Ovary (tissue), 9 donors: ENCODE data around the gene HTRA3. TPM values are rescaled to one million over a fixed set of nuclear protein-coding genes. Genes with fewer than 3 reads are reported as not detected.

Experiments
- DNase-seq, 5 donors: peaks; one replicate each; pipeline ENCODE4 v3.0.0-alpha.2; 2019 to 2020
- H3K27ac ChIP-seq, 2 donors: fragments of 200-600 bp; one replicate each; pipeline versions ENCODE4 v1.5.1 to v1.8.0; 2019 to 2022
- H3K27me3 ChIP-seq: fragments of 200-600 bp; one replicate; pipeline ENCODE4 v1.8.0; 2022
- H3K36me3 ChIP-seq: fragments of 200-600 bp; sonication (generic); one replicate; pipeline ENCODE4 v1.5.1; 2019
- H3K4me1 ChIP-seq: one replicate; pipeline ENCODE4 v1.8.1; 2013; ENCODE audit warnings: mild to moderate bottlenecking, moderate library complexity; ENCODE audit not compliant: insufficient read depth
- H3K4me3 ChIP-seq: fragments of 200-600 bp; sonication (generic); one replicate; pipeline ENCODE4 v1.5.1; 2017
- H3K9me3 ChIP-seq, 2 donors: fragments of 200-600 bp in 1 of 2; sonication (generic) in 1 of 2; one replicate each; pipeline versions ENCODE4 v1.5.1 to v1.8.1; 2013 to 2019; ENCODE audit warnings: mild to moderate bottlenecking in 1 of 2, moderate library complexity in 1 of 2
- EP300 ChIP-seq: sonication (generic); formaldehyde crosslinking; IDR thresholded peaks from one replicate; pipeline ENCODE4 v1.6.1; 2017; ENCODE audit warnings: antibody characterized with exemption
- POLR2A ChIP-seq: fragments of 450-650 bp; IDR thresholded peaks from one replicate; pipeline ENCODE4 v1.6.1; 2017; ENCODE audit warnings: antibody characterized with exemption, mild to moderate bottlenecking, moderate library complexity
- WGBS, 3 donors: extraction: QIAGEN DNeasy Blood & Tissue Kit in 1 of 3; methylation state at CpG; one replicate each; pipeline versions ENCODE4 v1.1.5 to v1.1.7; 2013 to 2017; 5-methylcytosine and 5-hydroxymethylcytosine counted together
- intact Hi-C, 4 donors: fragments of 100-400 bp; cut with DNase I; formaldehyde crosslinking; loops; one replicate each; pipeline versions ENCODE4 v1.11.0 to v1.15.1; 2022 to 2023
- polyA plus RNA-seq, 2 donors: library from polyadenylated mRNA; stranded (reverse); fragments of 200-250 nt in 1 of 2; fragments of 350-450 nt in 1 of 2; fragmentation: Illumina TruSeq in 1 of 2; extraction: RNeasy Lipid Tissue Mini Kit (QIAGEN cat#74804) in 1 of 2; gene quantifications; one replicate each; pipeline ENCODE4 v1.2.3, GENCODE V29; 2013 to 2014
- total RNA-seq, 7 donors: library from RNA; depleted of rRNA in 2 of 7; stranded (reverse); fragments of >200 nt in 2 of 7; fragmentation: NEBNext Ultra II Directional in 3 of 7; extraction: Animal tissue kit (Norgen Biotek cat#: 25700) in 3 of 7; gene quantifications; one replicate each; pipeline versions ENCODE4 v1.1.0 to v1.2.4, GENCODE V29; 2016 to 2023
- TF ChIP-seq, protein P1 (sequence below), 3 donors: fragments of 450-650 bp in 2 of 3; fragments of 200-600 bp in 1 of 3; IDR thresholded peaks; one replicate each; pipeline versions ENCODE4 v1.5.1 to v1.8.0; 2016 to 2022; ENCODE audit warnings: antibody characterized with exemption in 3 of 3, mild to moderate bottlenecking in 1 of 3
- donor health status: DM: no; HTN: no; CAD: no; lungs with moderate emphysema.
- donor health status: DM: no; HTN: no; CAD: no.
- donor health status: Bipolar disorder and iron deficiency.
- donor health status: DM: yes; HTN: yes; CAD: no.
- donor health status: DM: no; HTN: no; CAD: no.
- donor health status: DM: yes; HTN: yes; CAD: no.

Gene HTRA3
- total and polyA plus RNA-seq, 9 donors = 36.2 to 163 (median 64.7) TPM

- no peak overlapping the region for H3K27ac ChIP-seq
- intact Hi-C loops = no loop called here
- peak in 4 of 5 donors; percentile 4 to 15 (median 9) for DNase-seq
Measured at GRCh38 chr4:8329560-8329858, 60.0 kb downstream of the HTRA3 start.

DNA sequence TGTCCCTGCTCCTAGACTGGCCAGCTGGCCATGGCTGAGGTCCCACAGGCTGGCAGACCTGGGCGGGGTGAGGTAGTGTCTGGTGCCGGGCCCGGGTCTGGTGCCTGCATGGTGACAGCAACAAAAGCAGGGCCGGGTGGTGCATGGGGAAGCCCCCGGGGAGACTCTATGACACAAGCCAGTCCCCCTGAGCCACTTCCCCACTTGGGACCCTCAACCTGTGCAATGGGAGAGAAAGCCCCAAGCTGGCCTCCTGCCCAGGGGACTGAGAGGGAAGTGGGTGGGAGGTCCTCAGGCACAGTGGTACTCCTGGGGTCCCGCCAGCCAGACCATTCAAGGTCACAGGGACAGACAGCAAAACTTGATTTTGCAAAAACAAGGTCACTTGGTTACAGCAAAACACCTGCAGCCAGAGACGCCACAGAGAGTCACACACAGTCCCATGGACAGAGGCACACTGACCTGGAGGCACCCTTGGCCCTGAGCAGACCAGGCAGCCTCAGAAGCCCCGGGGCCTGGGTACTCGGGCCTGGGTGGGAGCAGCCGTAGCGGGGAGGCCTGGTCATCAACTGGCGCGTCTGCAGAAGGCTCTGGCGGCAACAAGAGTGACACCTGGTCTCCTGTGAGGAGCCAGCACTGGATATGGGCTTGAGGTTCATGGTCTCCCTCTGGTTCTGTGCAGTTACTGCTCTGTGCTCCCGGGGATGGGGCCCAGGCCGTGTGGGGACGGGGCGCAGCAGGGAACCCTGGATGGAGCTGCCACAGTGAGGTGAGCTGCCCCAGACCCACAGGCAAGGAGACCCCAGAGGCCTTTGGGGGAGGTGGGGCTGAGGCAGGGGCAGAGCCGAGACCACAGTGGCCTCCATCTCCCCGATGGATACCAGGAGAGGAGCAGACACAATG, 60.6 kb downstream of the HTRA3 start:
- no peaks in the 10 kb centered on the region for H3K27me3 ChIP-seq
- H3K36me3 ChIP-seq = no peaks in the 10 kb centered on the region
- TF ChIP-seq, protein P1, sequence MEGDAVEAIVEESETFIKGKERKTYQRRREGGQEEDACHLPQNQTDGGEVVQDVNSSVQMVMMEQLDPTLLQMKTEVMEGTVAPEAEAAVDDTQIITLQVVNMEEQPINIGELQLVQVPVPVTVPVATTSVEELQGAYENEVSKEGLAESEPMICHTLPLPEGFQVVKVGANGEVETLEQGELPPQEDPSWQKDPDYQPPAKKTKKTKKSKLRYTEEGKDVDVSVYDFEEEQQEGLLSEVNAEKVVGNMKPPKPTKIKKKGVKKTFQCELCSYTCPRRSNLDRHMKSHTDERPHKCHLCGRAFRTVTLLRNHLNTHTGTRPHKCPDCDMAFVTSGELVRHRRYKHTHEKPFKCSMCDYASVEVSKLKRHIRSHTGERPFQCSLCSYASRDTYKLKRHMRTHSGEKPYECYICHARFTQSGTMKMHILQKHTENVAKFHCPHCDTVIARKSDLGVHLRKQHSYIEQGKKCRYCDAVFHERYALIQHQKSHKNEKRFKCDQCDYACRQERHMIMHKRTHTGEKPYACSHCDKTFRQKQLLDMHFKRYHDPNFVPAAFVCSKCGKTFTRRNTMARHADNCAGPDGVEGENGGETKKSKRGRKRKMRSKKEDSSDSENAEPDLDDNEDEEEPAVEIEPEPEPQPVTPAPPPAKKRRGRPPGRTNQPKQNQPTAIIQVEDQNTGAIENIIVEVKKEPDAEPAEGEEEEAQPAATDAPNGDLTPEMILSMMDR (IDR thresholded peaks at IDR 0.05) = no peak
- no peak for TF ChIP-seq EP300
- TF ChIP-seq POLR2A = no peak
- WGBS, 3 donors = 78 to 90% (median 80%) methylated on average over 19 to 20 of the region's 20 CpGs
- H3K4me3 ChIP-seq = no peak overlapping the region
- peak in 3 of 5 donors; percentile 9 to 41 (median 25) for DNase-seq
- H3K9me3 ChIP-seq = no peaks in the 10 kb centered on the region
- no peak overlapping the region for H3K27ac ChIP-seq
- intact Hi-C loops = no loop called here
- peaks cover 1% of the 10 kb centered on the region for H3K4me1 ChIP-seq

More at GRCh38 chr4:8329560-8329858, 60.0 kb downstream of the HTRA3 start:
- Histone ChIP-seq H3K27me3 (no peaks in the 10 kb centered on the region), H3K36me3 (no peaks in the 10 kb centered on the region), H3K9me3 (no peaks in the 10 kb centered on the region), H3K4me3 (no peak overlapping the region), H3K4me1 (peaks cover 1% of the 10 kb centered on the region)
- TF ChIP-seq, protein P1 (IDR thresholded peaks at IDR 0.05) = no peak
- TF ChIP-seq EP300 (no peak), POLR2A (no peak)
- 76 to 83% (median 81%) methylated on average over 6 of the region's 6 CpGs for WGBS, 3 donors

- no peak overlapping the region for H3K4me3 ChIP-seq
Measured at GRCh38 chr4:8330821-8331574, 61.4 kb downstream of the HTRA3 start.

GRCh38 chr4:8331575-8331955, 62.0 kb downstream of the HTRA3 start:
- TF ChIP-seq EP300 (no peak), POLR2A (no peak)
- TF ChIP-seq, protein P1 (IDR thresholded peaks at IDR 0.05) = no peak
- H3K36me3 ChIP-seq = no peaks in the 10 kb centered on the region
- no peaks in the 10 kb centered on the region for H3K27me3 ChIP-seq
- H3K27ac ChIP-seq = no peak overlapping the region
- peaks cover 1% of the 10 kb centered on the region for H3K4me1 ChIP-seq
- intact Hi-C loops = no loop called here
- H3K4me3 ChIP-seq = no peak overlapping the region
- no peaks in the 10 kb centered on the region for H3K9me3 ChIP-seq
- 80 to 89% (median 85%) methylated on average over 6 of the region's 6 CpGs for WGBS, 3 donors
- no peak for DNase-seq

More at GRCh38 chr4:8330821-8331574, 61.4 kb downstream of the HTRA3 start:
- no peaks in the 10 kb centered on the region for H3K27me3 ChIP-seq
- H3K27ac ChIP-seq = no peak overlapping the region
- H3K4me1 ChIP-seq = peaks cover 1% of the 10 kb centered on the region
- DNase-seq = peak in 3 of 5 donors; percentile 10 to 60 (median 33)
- 65 to 74% (median 68%) methylated on average over 15 of the region's 15 CpGs for WGBS, 3 donors
- H3K9me3 ChIP-seq = no peaks in the 10 kb centered on the region
- intact Hi-C loops = no loop called here
- H3K36me3 ChIP-seq = no peaks in the 10 kb centered on the region
- TF ChIP-seq EP300 = no peak
- TF ChIP-seq, protein P1 (IDR thresholded peaks at IDR 0.05) = no peak
- TF ChIP-seq POLR2A = no peak
